SK-N-MC (cell line): ENCODE measurements around the gene CDH23.

Source experiments
- EZH2 ChIP-seq: fragments of 200-600 bp; sonication (generic); IDR thresholded peaks from one replicate; pipeline ENCODE4 v1.6.1; 2017; ENCODE audit warnings: antibody characterized with exemption
- FOXP2 ChIP-seq: optimal IDR thresholded peaks from 2 replicates; pipeline ENCODE3; 2011; ENCODE audit warnings: mild to moderate bottlenecking, moderate library complexity; ENCODE audit not compliant: insufficient read depth; ENCODE audit errors: extremely low read length, control extremely low read depth
- POLR2AphosphoS5 ChIP-seq: IDR thresholded peaks from 2 replicates; pipeline ENCODE4 v1.6.1; 2012; ENCODE audit warnings: mild to moderate bottlenecking, low read depth, low read length, borderline replicate concordance

DNA sequence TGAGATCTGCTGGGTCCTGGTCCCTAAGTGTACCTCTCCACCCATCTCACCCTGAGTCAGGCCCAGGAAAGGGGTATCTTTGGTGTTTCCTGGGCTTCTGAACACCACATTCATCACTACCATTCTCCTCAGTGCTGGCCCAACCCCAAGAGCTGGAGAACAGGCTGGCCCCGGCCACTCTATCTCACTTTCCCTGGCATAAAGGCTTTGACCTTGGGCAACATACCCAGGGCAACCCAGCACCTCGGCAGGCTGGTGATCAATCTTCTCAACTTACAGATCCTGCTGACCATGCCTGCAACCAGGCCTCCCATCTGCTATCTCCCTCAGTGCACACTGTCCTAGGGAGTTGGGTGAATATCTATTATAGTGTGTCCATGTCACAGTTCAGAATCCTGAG lies 374.5 kb downstream of the CDH23 start:
- no peak for TF ChIP-seq EZH2
- no peak for TF ChIP-seq POLR2AphosphoS5
- no peak for TF ChIP-seq FOXP2
